Calu3 (cell line): ENCODE data around the gene INPP5F. TPM values are rescaled to one million over a fixed set of nuclear protein-coding genes. Genes with fewer than 3 reads are reported as not detected.
A peak's percentile ranks its signal among the peaks of the same experiment; 100 is the strongest.

Source experiments
- BruUV-seq: library from RNA; stranded (reverse); fragments of 400-500 nt; replicated peaks from 2 replicates; lab custom pipeline; 2021; lab: Mats Ljungman, UMichigan
- CTCF ChIA-PET: fragments of 300-600 bp; sonication (Branson Sonifier 250); formaldehyde crosslinking; loops from one replicate; lab custom pipeline; 2022; ENCODE audit warnings: antibody characterized with exemption; lab: Charles Lee
- DNase-seq: peaks from one replicate; pipeline ENCODE4 v3.0.0; 2022
- H3K27ac Mint-ChIP-seq: one replicate; pipeline ENCODE4 v1.8.0; 2022; ENCODE audit warnings: mixed read lengths; ENCODE audit not compliant: unreplicated experiment
- H3K27me3 Mint-ChIP-seq: one replicate; pipeline ENCODE4 v1.8.0; 2022; ENCODE audit warnings: mixed read lengths; ENCODE audit not compliant: unreplicated experiment
- H3K36me3 Mint-ChIP-seq: one replicate; pipeline ENCODE4 v1.8.0; 2022; ENCODE audit warnings: mild to moderate bottlenecking, moderate library complexity, mixed read lengths; ENCODE audit not compliant: insufficient read depth, unreplicated experiment
- H3K4me1 Mint-ChIP-seq: one replicate; pipeline ENCODE4 v1.8.0; 2022; ENCODE audit warnings: mild to moderate bottlenecking, low read depth, mixed read lengths; ENCODE audit not compliant: unreplicated experiment
- H3K4me3 Mint-ChIP-seq: one replicate; pipeline ENCODE4 v1.8.0; 2022; ENCODE audit warnings: mild to moderate bottlenecking, low read depth, moderate library complexity, mixed read lengths; ENCODE audit not compliant: unreplicated experiment
- H3K9me3 Mint-ChIP-seq: one replicate; pipeline ENCODE4 v1.8.0; 2022; ENCODE audit warnings: low read depth, mixed read lengths; ENCODE audit not compliant: unreplicated experiment
- CTCF ChIP-seq: fragments of 200-600 bp; IDR thresholded peaks from one replicate; pipeline ENCODE4 v1.8.0; 2022; ENCODE audit warnings: antibody characterized with exemption; ENCODE audit not compliant: unreplicated experiment
- intact Hi-C: fragments of 100-400 bp; cut with micrococcal nuclease; formaldehyde crosslinking; loops from one replicate; pipeline ENCODE4 v1.10.0; 2022; ENCODE audit not compliant: unreplicated experiment
- total RNA-seq: library from RNA; stranded (reverse); gene quantifications from 2 replicates; pipeline ENCODE4 v1.2.3, GENCODE V29; 2022

INPP5F gene
- total RNA-seq, 1 experiment from 2014 or later = 6.9 TPM

GRCh38 chr10:119872860-119873681 lies 147.2 kb downstream of the INPP5F start:
- CTCF ChIA-PET = interaction anchor here (1.1 to 1.3 kb wide), 2 partner anchors 10 to 19 kb away, joined by 3 to 7 read pairs; partner anchors contain the start of gene SEC23IP

GRCh38 chr10:119878524-119878923 lies 152.7 kb downstream of the INPP5F start:
- Mint-ChIP-seq H3K9me3 (no peaks in the 10 kb centered on the region), H3K27me3 (no peaks in the 10 kb centered on the region), H3K4me1 (peaks cover 6% of the 10 kb centered on the region), H3K36me3 (peaks cover under 1% of the 10 kb centered on the region), H3K27ac (no peak overlapping the region), H3K4me3 (no peak overlapping the region)
- BruUV-seq = no TSS peak
- CTCF ChIA-PET = no interaction called here
- no peak for TF ChIP-seq CTCF
- intact Hi-C loops = no loop called here
- no peak for DNase-seq

More at GRCh38 chr10:119872860-119873681, 147.2 kb downstream of the INPP5F start:
- peaks cover 19% of the 10 kb centered on the region for H3K4me1 Mint-ChIP-seq
- no peak for TF ChIP-seq CTCF
- peak; percentile 80 for DNase-seq
- H3K27me3 Mint-ChIP-seq = no peaks in the 10 kb centered on the region
- peak overlapping the region; percentile 47 for H3K27ac Mint-ChIP-seq
- no peaks in the 10 kb centered on the region for H3K9me3 Mint-ChIP-seq
- peaks cover 20% of the 10 kb centered on the region for H3K36me3 Mint-ChIP-seq
- intact Hi-C loops = no loop called here
- H3K4me3 Mint-ChIP-seq = peak overlapping the region; percentile 86
- no TSS peak for BruUV-seq

Other genes starting within 250 kb of the INPP5F start
- 8.3 and 10.8 TPM in 2 replicates for gene RGS10, start 183.3 kb upstream of the INPP5F start, total RNA-seq
- gene TIAL1, start 129.1 kb upstream of the INPP5F start, total RNA-seq = 82.6 and 91.6 TPM in 2 replicates
- gene BAG3, start 74.7 kb upstream of the INPP5F start, total RNA-seq = 29.6 and 35.2 TPM in 2 replicates
- 38.1 and 40.3 TPM in 2 replicates for gene MCMBP, start 146.8 kb downstream of the INPP5F start, total RNA-seq
- gene SEC23IP, start 166.7 kb downstream of the INPP5F start, total RNA-seq = 42.1 and 51.7 TPM in 2 replicates